ENCODE measurements around the gene PDGFC.
"Not testable (repeated sequence)": the region's sequence is repeated elsewhere in the genome, so short reads cannot be mapped to it uniquely, and the experiment has no call there.

PDGFC gene

GRCh38 chr4:156949373-156949814 is 22.2 kb downstream of the PDGFC start:
- no peak for DNase-seq

DNA sequence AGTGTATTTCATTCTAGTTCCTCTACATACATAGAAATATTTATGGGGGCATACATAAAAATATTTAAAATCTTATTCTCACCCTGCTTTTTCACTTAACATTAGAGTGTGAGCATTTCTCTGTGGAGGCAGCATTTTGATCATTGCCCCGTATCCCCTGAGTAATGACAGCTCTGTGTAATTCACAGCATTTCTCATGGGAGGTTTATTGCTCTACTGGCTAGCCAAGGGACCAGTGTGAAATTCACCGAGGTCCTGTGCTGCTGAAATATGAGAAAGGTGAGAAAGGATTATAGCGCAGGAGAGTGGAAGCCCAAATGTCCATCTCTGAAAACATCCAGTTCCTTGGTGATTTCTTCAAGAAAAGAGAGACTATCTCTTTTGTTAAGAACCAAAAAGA is 22.9 kb downstream of the PDGFC start:
- no peak for DNase-seq

- DNase-seq = no peak
Measured at GRCh38 chr4:156948133-156948532, 23.5 kb downstream of the PDGFC start.

GRCh38 chr4:156946516-156947424 is 24.8 kb downstream of the PDGFC start:
- no peak for DNase-seq

GRCh38 chr4:156945532-156945931 is 26.1 kb downstream of the PDGFC start:
- DNase-seq = no peak

- no peak for DNase-seq
Measured at GRCh38 chr4:156942991-156943390, 28.6 kb downstream of the PDGFC start.

DNA sequence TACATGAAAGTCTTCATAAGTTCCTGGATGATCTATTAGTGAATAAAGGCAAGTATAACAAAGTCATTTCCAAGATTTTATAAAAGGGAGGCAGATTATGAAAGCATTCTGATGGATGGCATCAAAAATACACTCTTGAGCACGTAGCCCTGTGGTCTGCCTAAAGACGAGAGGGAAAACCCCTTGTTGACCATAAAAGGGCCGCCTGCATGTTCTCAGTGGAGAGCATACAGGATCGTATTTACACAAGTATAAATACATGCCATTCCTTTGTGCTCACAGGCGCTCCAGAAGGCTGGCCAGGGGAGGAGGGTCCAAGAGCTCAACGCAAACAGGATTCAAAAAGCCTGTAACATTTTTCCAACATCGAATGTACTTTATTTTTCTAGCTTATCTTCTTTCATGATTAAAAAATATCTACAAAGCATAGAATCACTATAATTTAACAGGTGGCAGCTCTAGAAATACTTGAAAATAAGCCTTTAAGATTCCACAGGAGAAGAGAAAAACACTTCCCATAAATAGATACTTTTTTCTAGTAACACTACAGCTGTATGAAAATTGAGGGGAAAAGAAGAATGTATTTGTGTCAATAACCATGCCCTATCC is 29.6 kb downstream of the PDGFC start:
- no peak for DNase-seq

DNA sequence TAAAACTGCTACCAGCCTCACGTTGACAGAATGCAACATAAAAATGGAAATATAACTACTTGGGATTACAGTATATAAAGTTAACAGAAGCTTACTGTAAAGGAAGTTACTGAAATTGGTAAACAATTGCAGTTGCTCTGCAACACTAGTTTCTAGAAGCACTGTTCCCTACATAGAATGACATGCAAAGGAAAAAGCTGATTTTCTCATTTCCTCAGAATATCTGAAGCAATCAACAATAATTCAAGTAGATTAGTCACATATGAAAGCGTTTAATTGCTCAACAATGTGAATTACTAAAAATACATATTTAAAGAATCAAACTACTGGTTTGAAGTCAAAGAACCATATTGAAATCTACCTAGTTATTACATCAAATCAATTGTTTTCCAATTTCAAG is 31.8 kb downstream of the PDGFC start:
- DNase-seq = no peak

GRCh38 chr4:156939139-156939538 is 32.5 kb downstream of the PDGFC start:
- no peak for DNase-seq

GRCh38 chr4:156934259-156934635 is 37.4 kb downstream of the PDGFC start:
- no peak for DNase-seq

DNA sequence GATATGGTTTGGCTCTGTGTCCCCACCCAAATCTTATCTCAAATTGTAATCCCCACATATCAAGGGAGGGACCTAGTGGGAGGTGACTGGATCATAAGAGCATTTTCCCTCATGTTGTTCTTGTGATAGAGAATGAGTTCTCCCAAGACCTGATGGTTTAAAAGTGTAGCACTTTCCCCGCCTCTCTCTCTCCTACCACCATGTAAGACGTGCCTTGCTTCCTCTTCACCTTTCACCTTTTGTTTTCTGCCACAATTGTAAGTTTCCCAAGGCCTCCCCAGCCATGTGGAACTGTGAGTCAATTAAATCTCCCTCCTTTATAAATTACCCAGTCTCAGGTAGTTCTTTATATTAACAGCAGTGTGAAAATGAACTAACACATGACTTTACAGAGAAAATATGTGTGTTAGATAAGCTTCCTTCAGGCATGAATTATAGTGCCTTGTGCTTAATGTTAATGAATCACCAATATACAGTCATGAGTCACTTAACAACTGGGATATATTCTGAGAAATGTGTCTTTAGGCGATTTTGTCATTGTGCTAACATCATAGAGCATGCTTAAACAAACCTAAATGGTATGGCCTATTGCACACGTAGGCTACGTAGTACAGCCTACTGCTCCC is 37.9 kb downstream of the PDGFC start:
- no peak for DNase-seq

GRCh38 chr4:156932360-156932759 is 39.2 kb downstream of the PDGFC start:
- not testable (repeated sequence) for DNase-seq

DNA sequence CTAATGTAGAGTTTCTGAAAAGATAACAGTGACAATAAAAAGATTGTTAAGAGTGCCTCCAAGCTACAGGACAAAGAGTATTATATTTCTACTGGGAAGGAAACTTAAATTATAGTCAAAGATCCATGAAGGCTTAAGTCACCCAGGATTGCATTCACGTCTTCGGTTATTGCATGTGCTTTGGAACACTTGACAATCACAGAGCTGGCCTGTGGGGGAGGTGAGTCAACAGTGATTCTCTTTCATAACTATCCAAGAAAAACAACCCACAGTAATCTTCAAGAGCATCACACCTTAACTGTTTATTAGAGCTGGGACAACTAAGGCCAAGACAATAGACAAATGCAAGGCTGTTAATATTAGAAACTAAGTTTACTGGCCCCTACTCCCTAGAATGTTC is 40.3 kb downstream of the PDGFC start:
- no peak for DNase-seq

DNA sequence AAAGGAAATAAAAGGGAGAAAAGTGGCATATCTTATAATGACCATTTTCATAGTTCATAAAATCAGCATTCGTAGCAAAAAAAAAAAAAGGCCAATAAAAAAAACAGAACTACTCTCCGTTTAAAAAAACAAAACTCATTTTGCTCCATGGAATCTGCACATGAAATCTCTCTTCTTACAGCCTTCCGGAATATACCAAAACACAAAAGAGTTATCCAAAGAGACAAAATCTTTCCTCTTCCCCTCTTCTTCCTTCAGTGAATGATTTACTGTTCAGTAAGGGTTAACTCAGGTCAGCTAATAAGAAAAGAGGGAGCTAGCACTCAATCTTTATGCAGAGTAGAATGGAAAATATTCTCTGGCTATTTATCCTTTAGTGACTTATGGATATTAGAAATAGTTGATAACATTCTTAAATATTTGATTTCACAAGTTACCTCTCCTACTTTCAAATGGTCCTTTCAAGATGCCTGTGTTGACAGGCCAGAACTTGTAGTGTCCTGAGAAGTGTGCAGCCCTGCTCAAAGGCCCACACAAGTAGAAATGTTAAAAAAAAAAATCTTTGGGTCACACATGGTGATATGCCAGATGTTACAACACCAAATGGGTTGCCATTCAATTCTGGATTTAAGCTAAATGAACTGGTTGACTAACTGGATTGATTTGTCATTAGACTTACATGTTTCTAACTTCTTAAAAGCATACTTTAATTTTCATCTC is 42.1 kb downstream of the PDGFC start:
- no peak for DNase-seq

DNA sequence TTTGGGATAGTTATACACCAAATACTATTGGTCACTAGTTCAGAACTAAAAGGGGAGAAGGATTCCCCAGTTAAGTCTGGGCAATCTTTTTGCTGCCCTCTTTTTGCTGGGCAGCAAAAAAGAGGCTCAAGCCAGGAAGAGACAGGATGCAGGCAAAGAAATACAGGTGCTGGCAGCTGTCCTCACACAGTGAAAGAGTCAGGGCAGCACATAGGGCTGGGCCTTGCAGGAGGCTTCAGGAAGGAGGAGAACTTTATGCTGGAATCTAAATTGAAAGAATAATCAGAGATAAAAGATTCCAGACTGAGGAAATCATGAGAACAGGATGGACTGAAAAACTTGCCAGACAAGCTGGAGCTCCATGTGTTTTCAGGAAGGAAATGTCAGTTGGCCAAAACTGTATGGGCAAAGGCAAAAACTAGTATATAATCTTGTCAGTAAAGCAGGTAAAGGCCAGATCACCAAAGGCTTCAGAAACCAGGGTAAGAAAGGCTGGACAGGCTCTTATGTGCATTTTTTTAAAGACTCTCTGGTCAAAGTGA is 46.8 kb downstream of the PDGFC start:
- no peak for DNase-seq

- no peak for DNase-seq
Measured at GRCh38 chr4:156923525-156923924, 48.1 kb downstream of the PDGFC start.

DNA sequence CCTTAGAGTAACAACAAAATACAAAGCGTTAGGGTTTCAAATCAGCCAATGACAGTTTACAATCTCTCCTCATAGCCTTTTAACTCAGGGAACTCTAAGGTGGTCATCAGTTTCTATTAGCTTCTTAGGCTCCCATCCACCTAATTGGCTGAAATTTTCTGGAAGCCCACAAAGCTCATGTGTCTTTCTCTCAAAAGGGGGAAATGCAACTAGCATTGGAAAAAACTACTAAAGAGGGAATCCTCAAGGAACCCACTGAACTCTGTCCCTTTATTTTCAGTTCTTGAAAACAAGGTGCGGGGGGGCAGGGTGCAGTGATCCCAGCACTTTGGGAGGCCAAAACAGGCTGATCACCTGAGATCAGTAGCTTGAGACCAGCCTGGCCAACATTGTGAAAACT is 56.4 kb downstream of the PDGFC start:
- DNase-seq = no peak

DNA sequence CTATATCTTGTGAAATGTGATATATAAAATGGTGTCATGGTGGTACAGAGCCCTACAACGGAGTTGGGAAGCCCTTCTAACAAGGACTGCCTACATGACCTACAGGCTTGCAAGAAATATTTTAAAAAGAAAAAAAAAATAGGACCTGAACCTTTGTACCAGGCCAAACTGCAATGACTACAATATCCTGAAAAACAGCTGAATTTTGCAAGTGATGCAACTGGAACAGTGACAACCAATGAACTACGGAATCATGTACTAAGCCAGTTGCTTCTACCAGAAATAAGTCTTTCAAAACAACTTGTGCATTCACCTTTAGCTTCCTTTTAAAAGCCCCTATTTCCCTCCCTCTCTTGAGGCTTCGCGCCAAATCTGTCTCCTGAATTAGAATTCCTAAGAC is 58.4 kb downstream of the PDGFC start:
- DNase-seq = no peak

DNA sequence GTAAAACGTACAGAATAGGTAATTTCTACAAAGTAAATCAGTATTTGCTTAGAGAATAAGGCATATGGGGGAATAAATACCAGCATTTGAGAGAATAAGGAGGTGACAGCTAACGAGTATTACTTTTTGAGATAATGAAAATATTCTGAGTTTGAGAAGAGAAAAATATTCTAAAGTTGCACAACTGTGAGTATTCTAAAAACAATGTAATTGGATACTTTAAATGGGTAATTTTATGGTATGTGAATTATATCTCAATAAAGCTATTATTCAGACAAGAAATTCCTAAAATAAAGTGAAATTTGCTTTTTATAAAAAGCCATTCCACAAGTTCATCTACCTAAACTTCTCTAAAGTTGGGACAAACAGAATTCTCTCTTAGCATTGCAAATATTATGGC is 62.6 kb downstream of the PDGFC start:
- no peak for DNase-seq

DNA sequence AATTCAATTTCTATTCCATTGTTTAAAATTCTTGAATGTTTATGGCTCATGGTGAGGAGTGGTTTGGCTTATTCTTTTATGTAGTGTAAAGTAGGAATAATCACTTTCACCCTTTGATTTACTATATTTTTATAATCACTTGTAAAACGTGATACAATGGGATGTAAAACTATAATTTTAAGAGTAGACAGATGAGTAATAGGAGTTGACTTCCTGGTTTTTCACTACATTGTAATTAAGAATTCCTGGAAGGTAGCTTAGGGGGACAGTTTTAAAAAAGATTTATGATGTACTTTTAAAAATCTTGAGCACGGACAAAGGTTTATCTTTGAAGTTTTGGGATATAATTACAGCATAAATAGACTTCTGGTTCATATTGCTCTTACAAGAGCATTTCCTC is 65.3 kb downstream of the PDGFC start:
- DNase-seq = no peak

DNA sequence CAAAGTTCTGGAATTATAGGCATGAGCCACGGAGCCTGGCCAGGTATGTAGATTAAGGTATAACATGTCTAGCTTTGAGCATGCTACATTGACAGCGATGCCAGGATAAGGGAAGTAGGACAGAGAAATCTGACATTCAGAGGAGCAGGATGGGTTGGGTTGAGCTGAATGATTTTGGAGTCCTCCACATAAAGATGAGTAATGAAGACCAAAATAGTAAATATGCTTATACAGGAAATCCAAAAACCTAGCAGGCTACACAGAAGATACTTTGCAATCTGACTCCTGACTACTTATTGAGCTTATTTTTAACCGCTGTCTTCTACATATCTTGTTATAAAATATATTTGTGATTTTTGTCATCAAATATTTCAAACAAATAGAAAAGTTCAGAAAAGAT is 69.7 kb downstream of the PDGFC start:
- no peak for DNase-seq

DNA sequence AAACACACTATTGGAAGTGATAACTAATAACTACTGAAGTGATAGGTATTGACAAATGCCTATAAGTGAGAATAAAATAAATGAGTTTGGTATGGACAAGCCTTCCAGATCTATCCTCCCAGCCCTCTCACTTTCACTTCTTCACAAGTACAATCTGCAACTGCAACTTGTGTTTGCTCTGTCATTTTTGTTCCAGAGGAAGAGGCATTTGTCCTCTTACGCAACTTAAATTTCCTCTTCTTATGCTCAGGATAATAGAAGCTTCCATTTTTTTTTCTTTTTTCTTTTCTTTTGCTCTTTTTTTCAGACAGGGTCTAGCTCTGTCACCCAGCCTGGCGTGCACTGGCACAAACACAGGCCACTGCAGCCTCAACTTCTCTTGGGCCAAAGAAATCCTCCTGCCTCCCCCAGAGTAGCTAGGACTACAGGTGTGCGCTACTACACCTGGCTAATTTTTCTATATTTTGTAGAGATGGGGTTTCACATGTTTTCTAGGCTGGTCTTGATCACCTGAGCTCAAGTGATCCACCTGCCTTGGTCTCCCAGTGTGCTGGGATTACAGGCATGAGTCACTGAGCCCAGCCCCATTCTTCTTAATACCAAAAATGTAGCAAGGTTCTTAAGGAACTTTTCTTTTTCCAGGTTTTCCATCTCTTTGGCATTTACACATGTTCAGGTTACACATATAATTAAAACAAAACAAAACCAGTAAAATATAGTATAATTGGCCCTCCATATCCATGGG is 73.1 kb downstream of the PDGFC start:
- DNase-seq = no peak

All from activated T-cell treated with anti-CD3 and anti-CD28 coated beads, Interleukin-2, amount 50 U/mL, for 1 hour (primary cell).